Cardiac septum (tissue), 1 donor: ENCODE measurements around the gene IFNL2. TPM values are rescaled to one million over a fixed set of nuclear protein-coding genes. Genes with fewer than 3 reads are reported as not detected.

Experiments used
- DNase-seq: peaks from one replicate; pipeline ENCODE4 v3.0.0-alpha.2; 2020; ENCODE audit warnings: low spot score
- intact Hi-C: fragments of 100-400 bp; cut with DNase I; formaldehyde crosslinking; loops from one replicate; pipeline ENCODE4 v1.14.0; 2022
- total RNA-seq: library from RNA; stranded (reverse); fragmentation: NEBNext Ultra II Directional; extraction: Animal tissue kit (Norgen Biotek cat#: 25700); gene quantifications from one replicate; pipeline ENCODE4 v1.2.1, GENCODE V29; 2021
- donor health status: DM: no; HTN: no; CAD: no.

The IFNL2 gene
- total RNA-seq, 1 donor from 2014 or later = not detected

DNA sequence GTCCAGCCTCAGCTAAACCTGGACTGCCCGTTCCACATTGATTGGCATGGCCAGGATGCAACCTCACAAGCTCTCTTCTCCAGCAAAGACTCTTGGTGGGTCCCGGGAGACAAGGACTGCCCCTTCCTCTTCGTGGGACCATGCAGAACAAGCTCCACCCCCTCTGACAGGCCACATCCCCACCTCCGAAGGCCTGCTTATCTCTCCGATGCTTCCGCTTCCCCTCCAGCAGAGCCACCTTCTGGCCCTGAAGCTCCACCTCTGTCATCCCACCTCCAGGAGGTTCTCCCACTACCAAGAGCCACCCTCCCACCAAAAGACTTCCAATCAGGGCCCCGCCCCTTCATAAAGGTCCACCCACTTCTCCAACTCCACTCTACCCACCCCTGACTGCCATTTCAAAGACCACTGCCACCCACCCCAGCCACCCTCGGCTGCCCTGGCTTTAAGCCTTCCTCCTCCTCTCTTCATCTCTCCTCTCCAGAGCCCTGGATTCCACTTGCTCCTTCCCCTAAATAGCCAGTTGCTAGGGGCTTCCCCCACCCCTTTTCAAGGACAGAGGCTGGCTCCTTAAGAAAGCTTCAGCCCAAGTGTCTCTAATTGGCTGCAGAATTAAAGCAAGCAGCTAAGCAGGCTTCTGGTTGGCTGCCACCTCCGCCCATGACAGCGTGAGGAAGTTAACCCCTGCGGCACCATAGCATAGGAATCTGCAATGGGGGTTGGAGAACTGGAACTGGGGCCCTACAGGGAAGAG is 42.5 kb downstream of the IFNL2 start:
- DNase-seq = no peak

DNA sequence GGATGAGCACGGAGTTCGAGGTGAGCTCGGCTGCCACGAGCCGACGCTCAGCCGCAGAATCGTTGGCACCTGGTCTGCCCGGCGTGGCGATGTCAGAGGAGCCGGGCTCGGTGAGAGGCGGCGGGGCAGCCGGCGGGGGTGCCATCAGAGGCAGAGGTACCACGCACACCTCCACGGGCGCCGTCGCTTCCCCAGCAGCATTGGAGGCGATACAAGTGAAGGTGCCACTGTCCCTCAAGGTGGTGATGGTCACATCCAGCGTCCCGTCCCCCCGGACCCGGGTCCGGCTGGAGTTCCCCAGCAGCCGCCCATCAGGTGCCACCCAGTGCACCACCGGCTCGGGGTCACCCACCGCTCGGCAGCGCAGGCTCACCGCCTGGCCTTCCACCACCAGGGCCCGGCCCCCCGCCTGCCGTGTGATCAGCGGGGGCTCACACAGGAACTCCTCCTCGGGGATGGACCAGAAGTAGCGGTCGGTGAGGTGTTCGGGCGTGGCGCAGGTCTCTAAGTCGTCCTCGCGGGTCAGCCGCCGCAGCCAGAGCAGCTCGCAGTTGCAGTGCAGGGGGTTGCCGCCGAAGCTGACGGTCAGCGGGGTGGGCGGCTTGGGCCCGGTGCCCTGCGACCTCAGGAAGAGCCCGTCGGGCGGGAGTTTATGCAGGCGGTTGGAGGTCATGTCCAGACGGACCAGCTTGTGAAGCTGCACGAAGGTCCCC is 46.0 kb downstream of the IFNL2 start:
- DNase-seq = no peak
- intact Hi-C loops = no loop called here

More for the DNA sequence above, 42.5 kb downstream of the IFNL2 start:
- intact Hi-C loops = no loop called here

- DNase-seq = no peak
- intact Hi-C loops = no loop called here
Measured at GRCh38 chr19:39315933-39316332, 47.7 kb downstream of the IFNL2 start.

DNA sequence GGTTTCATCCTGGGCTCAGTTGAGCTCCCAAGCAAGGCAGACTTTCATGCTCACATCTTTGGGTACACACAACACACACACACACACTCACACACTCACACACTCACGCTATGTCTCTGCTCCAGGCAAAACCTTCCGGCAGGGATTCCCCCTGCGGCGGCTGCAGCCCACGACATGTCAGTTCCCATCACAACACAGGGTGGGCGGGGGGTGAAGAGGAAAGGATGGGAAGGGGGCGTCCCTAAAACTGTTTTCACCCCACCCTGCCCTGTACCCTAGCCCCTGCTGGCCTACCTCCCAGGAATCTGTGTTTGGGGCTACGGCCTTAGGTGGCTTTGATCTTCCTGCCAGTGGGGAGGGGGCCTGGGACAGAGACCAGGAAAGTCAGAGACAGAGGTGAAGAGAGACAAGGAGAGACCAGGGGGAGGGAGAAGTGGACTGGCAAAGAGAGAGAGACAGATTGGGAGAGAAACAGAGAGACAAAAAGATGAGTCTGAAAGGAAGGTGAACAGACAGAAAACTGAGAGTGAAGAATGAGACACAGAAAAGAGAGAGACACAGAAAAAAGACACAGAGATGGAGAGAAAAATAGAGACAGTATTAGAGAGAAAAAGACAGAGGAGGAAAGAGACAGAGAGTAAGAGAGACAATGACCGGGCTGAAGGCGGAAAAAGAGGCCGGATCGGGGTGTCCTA is 48.6 kb downstream of the IFNL2 start:
- no peak for DNase-seq
- intact Hi-C loops = no loop called here

- no peak for DNase-seq
- intact Hi-C loops = no loop called here
Measured at GRCh38 chr19:39317476-39317875, 49.3 kb downstream of the IFNL2 start.

DNA sequence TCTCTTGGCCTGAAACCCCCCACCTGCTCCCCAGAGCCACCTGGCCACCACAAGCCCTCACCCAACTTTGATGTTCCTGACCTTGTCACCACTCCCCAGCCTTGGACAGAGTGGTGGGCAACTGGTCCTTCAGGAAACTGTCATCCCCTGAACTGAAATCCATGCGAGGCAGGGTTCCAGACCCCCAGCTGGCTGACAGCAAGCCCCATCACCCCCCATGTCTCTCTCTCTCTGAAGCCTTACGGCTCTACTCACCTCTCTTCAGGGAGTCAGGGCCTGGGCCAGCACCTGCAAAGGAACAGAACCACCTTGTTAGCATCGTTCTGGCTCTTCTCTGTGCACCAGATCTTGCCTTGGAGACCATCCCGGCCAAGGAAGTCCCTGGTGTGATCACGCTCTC is 49.9 kb downstream of the IFNL2 start:
- no peak for DNase-seq
- intact Hi-C loops = no loop called here

DNA sequence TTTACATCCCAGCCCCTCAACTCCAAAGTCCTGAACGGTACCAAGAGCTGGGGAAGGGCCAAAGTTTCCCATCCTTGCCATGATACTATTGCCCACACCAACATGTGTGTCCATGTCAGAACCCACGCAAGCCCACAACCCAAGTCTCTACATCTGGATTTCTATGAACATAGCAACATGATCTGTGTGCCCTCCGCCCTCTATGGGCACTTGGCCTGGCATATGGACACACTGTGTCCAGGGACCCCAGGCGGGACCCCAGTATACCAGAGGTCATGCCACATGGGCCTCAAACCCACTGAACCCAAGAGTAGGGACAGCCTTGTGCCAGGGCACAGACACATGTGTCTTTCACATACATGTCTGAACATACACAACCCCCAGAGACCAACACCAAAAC is 50.5 kb downstream of the IFNL2 start:
- DNase-seq = no peak

GRCh38 chr19:39319098-39319891 is 51.1 kb downstream of the IFNL2 start:
- intact Hi-C loops = no loop called here
- DNase-seq = no peak

More for the DNA sequence above, 50.5 kb downstream of the IFNL2 start:
- intact Hi-C loops = no loop called here

Other genes with a start within 250 kb of the IFNL2 start
- gene FBXO27, start 235.8 kb upstream of the IFNL2 start, total RNA-seq = 15.3 TPM
- gene ACP7, start 184.0 kb upstream of the IFNL2 start, total RNA-seq = not detected
- 18.6 TPM for gene PAK4, start 142.6 kb upstream of the IFNL2 start, total RNA-seq
- not detected for gene NCCRP1, start 71.4 kb upstream of the IFNL2 start, total RNA-seq
- gene SYCN, start 64.1 kb upstream of the IFNL2 start, total RNA-seq = not detected
- not detected for gene IFNL3, start 23.4 kb upstream of the IFNL2 start, total RNA-seq
- gene IFNL4, start 19.5 kb upstream of the IFNL2 start, total RNA-seq = not detected
- gene IFNL1, start 28.0 kb downstream of the IFNL2 start, total RNA-seq = not detected
- 0.27 TPM for gene LRFN1, start 52.5 kb downstream of the IFNL2 start, total RNA-seq
- gene GMFG, start 67.6 kb downstream of the IFNL2 start, total RNA-seq = 17.5 TPM
- gene SAMD4B, start 74.0 kb downstream of the IFNL2 start, total RNA-seq = 65.8 TPM
- gene PAF1, start 122.7 kb downstream of the IFNL2 start, total RNA-seq = 38.0 TPM
- 26.3 TPM for gene MED29, start 123.0 kb downstream of the IFNL2 start, total RNA-seq
- 53.0 TPM for gene ZFP36, start 138.5 kb downstream of the IFNL2 start, total RNA-seq
- gene PLEKHG2, start 144.3 kb downstream of the IFNL2 start, total RNA-seq = 25.1 TPM
- 1,084 TPM for gene RPS16, start 167.6 kb downstream of the IFNL2 start, total RNA-seq
- gene SUPT5H, start 177.2 kb downstream of the IFNL2 start, total RNA-seq = 79.9 TPM
- gene TIMM50, start 212.4 kb downstream of the IFNL2 start, total RNA-seq = 62.0 TPM
- gene DLL3, start 230.6 kb downstream of the IFNL2 start, total RNA-seq = not detected
- not detected for gene SELENOV, start 246.7 kb downstream of the IFNL2 start, total RNA-seq